OCI-LY7 (cell line): ENCODE results near the gene IRF2BP2. TPM values are rescaled to one million over a fixed set of nuclear protein-coding genes. Genes with fewer than 3 reads are reported as not detected.
"Not testable (repeated sequence)": the region's sequence is repeated elsewhere in the genome, so short reads cannot be mapped to it uniquely, and the experiment has no call there.

ENCODE experiments used
- BruUV-seq: library from RNA; stranded (reverse); fragments of 400-500 nt; replicated peaks from 2 replicates; lab custom pipeline; 2021; lab: Mats Ljungman, UMichigan
- CTCF ChIA-PET: fragments of 300-600 bp; sonication (Branson Sonifier 250); formaldehyde crosslinking; loops from one replicate; lab custom pipeline; 2022; ENCODE audit warnings: antibody characterized with exemption; ENCODE audit not compliant: unreplicated experiment; lab: Charles Lee
- POLR2A ChIA-PET: fragments of 300-600 bp; sonication (Branson Sonifier 250); formaldehyde crosslinking; loops from one replicate; lab custom pipeline; 2022; ENCODE audit warnings: antibody characterized with exemption; lab: Charles Lee
- DNase-seq: peaks from one replicate; pipeline ENCODE4 v3.0.0-alpha.2; 2015; ENCODE audit warnings: low spot score
- H2AFZ ChIP-seq: fragments of 200-600 bp; sonication (generic), shearing (Covaris generic); 2 replicates; pipeline ENCODE4 v1.6.1; 2014; ENCODE audit warnings: mild to moderate bottlenecking, antibody characterized with exemption, low read length, moderate library complexity
- H3K27ac ChIP-seq: fragments of 200-600 bp; sonication (generic); 2 replicates; pipeline ENCODE4 v1.5.1; 2014; ENCODE audit warnings: mixed run types, low read depth, mild to moderate bottlenecking, moderate library complexity, low read length, inconsistent platforms; ENCODE audit not compliant: poor library complexity, severe bottlenecking
- H3K36me3 ChIP-seq: fragments of 200-600 bp; sonication (generic); 2 replicates; pipeline ENCODE4 v1.6.1; 2014; ENCODE audit warnings: mild to moderate bottlenecking, antibody characterized with exemption, low read length, moderate library complexity, mixed read lengths; ENCODE audit not compliant: insufficient read depth
- H3K4me1 ChIP-seq: fragments of 200-600 bp; sonication (generic); 2 replicates; pipeline ENCODE4 v1.5.1; 2014; ENCODE audit warnings: mild to moderate bottlenecking, low read length; ENCODE audit not compliant: insufficient read depth, poor library complexity, severe bottlenecking
- H3K4me2 ChIP-seq: fragments of 200-600 bp; sonication (generic); 2 replicates; pipeline ENCODE4 v1.6.1; 2014; ENCODE audit warnings: mild to moderate bottlenecking, low read length
- H3K4me3 ChIP-seq: fragments of 200-600 bp; sonication (generic); 2 replicates; pipeline ENCODE4 v1.5.1; 2014; ENCODE audit warnings: mild to moderate bottlenecking, low read depth, low read length; ENCODE audit not compliant: poor library complexity, severe bottlenecking
- H3K79me2 ChIP-seq: fragments of 200-600 bp; sonication (generic); 2 replicates; pipeline ENCODE4 v1.6.1; 2016; ENCODE audit warnings: low read depth, mild to moderate bottlenecking, low read length, moderate library complexity, mixed read lengths; ENCODE audit not compliant: insufficient read depth
- H3K9me2 ChIP-seq: fragments of 200-600 bp; sonication (generic); 2 replicates; pipeline ENCODE4 v1.6.1; 2016; ENCODE audit warnings: mild to moderate bottlenecking, low read length, mixed read lengths; ENCODE audit not compliant: insufficient read depth
- H3K9me3 ChIP-seq: fragments of 200-600 bp; sonication (generic); 2 replicates; pipeline ENCODE4 v1.6.1; 2014; ENCODE audit warnings: mild to moderate bottlenecking, mixed run types, low read length, mixed read lengths
- H4K20me1 ChIP-seq: fragments of 200-600 bp; sonication (generic); 2 replicates; pipeline ENCODE4 v1.6.1; 2014; ENCODE audit warnings: mild to moderate bottlenecking, antibody characterized with exemption, low read length, moderate library complexity, mixed read lengths; ENCODE audit not compliant: insufficient read depth
- EZH2phosphoT487 ChIP-seq: fragments of 200-600 bp; sonication (generic); IDR thresholded peaks from 2 replicates; pipeline ENCODE4 v1.6.1; 2018; ENCODE audit warnings: low read depth, borderline replicate concordance, mild to moderate bottlenecking, mixed run types, antibody characterized with exemption, low read length, moderate library complexity, mixed read lengths
- intact Hi-C: fragments of 100-400 bp; cut with micrococcal nuclease; formaldehyde crosslinking; loops from one replicate; pipeline ENCODE4 v1.10.0; 2022; ENCODE audit not compliant: unreplicated experiment
- total RNA-seq, 2 experiments: library from RNA; depleted of rRNA in 1 of 2; stranded (reverse); fragments of >200 nt in 1 of 2; shearing (Covaris generic) in 1 of 2; gene quantifications; 2 replicates each; pipeline ENCODE4 v1.2.3, GENCODE V29; 2014 to 2022
- TF ChIP-seq, protein P1 (sequence below): fragments of 200-600 bp; sonication (generic); conservative IDR thresholded peaks from 2 replicates; pipeline ENCODE4 v1.5.1; 2014; ENCODE audit warnings: mild to moderate bottlenecking, antibody characterized with exemption, low read length, moderate library complexity, mixed read lengths

IRF2BP2 gene
- total RNA-seq, 2 experiments from 2014 or later: 40.6 to 65.9 TPM

DNA sequence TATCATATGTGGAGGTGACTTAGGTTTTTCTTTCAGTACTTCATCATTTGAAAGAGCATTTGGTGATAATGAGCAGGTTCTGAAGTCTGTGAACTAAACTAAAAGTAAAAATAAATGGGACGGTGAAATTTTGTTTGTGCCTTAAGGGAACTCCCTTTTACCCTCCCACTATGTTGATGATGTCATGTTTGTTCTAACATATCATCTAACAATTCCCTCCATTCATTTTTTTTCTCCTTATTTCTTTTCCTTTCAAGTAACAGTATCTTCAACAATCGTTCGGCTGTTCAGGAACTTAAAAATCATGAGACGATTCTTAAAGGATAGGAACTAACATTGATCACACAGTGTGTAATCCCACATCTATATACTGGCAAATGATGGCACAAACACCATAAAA is 30.0 kb upstream of the IRF2BP2 start:
- H3K4me2 ChIP-seq: no peak overlapping the region
- H3K9me3 ChIP-seq: no peaks in the 10 kb centered on the region
- no peaks in the 10 kb centered on the region for H3K36me3 ChIP-seq
- CTCF ChIA-PET: no interaction called here
- no peaks in the 10 kb centered on the region for H3K9me2 ChIP-seq
- no peaks in the 10 kb centered on the region for H3K79me2 ChIP-seq
- no peak overlapping the region for H3K27ac ChIP-seq
- DNase-seq: no peak
- intact Hi-C loops: no loop called here
- no peak overlapping the region for H3K4me3 ChIP-seq
- TF ChIP-seq, protein P1, sequence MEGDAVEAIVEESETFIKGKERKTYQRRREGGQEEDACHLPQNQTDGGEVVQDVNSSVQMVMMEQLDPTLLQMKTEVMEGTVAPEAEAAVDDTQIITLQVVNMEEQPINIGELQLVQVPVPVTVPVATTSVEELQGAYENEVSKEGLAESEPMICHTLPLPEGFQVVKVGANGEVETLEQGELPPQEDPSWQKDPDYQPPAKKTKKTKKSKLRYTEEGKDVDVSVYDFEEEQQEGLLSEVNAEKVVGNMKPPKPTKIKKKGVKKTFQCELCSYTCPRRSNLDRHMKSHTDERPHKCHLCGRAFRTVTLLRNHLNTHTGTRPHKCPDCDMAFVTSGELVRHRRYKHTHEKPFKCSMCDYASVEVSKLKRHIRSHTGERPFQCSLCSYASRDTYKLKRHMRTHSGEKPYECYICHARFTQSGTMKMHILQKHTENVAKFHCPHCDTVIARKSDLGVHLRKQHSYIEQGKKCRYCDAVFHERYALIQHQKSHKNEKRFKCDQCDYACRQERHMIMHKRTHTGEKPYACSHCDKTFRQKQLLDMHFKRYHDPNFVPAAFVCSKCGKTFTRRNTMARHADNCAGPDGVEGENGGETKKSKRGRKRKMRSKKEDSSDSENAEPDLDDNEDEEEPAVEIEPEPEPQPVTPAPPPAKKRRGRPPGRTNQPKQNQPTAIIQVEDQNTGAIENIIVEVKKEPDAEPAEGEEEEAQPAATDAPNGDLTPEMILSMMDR: no peak
- TF ChIP-seq EZH2phosphoT487: no peak
- H4K20me1 ChIP-seq: no peaks in the 10 kb centered on the region
- H3K4me1 ChIP-seq: no peaks in the 10 kb centered on the region
- H2AFZ ChIP-seq: no peak overlapping the region
- POLR2A ChIA-PET: no interaction called here
- BruUV-seq: no TSS peak

DNA sequence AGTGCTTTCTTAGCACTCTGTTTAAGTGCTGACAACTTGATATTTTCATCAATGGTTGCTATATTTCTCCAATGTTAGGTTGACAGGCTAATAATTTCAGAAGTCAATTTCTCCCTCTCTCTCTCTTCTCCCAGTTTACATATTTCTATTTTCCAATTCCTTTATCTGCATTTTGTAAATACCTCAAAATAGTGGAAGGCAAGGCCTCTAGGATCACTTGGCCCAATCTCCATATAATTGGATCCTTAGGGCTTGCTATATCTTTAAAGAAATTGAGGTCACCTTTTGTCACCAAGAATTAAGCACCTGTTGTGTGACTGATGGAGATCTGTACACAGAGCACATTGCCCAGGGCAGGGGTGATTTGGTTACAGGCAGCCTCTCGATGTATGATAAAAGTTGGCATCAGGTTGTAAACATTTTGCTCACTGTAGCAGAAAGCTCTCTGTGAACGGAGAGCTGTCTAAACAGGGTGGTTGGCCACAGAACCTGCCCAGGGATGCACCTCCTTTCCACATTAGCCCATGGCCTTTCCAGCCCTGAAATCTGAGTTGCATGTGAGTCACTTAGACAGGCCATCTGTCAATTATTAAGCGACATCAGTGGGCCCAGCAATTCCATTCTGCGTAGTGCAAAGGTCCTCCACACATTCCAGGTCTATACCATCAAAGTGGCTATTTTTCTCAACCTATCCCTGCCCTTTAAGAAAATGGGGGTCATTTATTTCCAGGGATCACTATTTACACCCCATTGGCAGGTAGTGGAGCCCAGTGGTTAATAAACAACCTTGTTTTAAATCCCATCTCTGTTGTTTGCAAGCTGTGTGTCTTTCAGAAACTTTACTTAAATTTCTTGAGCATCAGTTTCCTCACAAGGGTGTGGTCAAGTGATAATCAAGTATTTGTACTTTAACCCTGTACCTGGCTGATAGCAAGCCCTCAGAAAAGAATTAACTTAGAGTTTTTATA is 29.1 kb upstream of the IRF2BP2 start:
- no peaks in the 10 kb centered on the region for H3K36me3 ChIP-seq
- H3K9me2 ChIP-seq: no peaks in the 10 kb centered on the region
- H3K4me3 ChIP-seq: no peak overlapping the region
- no peaks in the 10 kb centered on the region for H3K79me2 ChIP-seq
- H3K4me2 ChIP-seq: no peak overlapping the region
- TF ChIP-seq, protein P1: no peak
- no peak for TF ChIP-seq EZH2phosphoT487
- CTCF ChIA-PET: no interaction called here
- no peak for DNase-seq
- H3K4me1 ChIP-seq: no peaks in the 10 kb centered on the region
- no peak overlapping the region for H3K27ac ChIP-seq
- H3K9me3 ChIP-seq: no peaks in the 10 kb centered on the region
- H4K20me1 ChIP-seq: no peaks in the 10 kb centered on the region
- no peak overlapping the region for H2AFZ ChIP-seq
- intact Hi-C loops: no loop called here
- POLR2A ChIA-PET: no interaction called here
- BruUV-seq: no TSS peak

DNA sequence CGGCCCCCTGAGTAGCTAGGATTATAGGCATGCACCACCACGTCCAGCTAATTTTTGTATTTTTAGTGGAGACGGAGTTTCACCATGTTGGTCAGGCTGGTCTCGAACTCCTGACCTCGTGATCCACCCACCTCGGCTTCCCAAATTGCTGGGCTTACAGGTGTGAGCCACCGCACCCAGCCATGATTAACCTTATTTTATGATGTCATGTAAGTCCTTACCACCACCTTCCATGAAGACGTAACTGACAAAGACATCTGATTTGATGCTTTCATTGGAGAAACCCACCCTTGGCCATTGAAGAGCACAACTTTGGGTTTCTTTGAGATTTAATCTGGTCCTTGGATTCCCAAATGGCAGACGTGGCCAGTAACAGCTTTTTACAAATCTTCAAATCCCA is 24.9 kb upstream of the IRF2BP2 start:
- POLR2A ChIA-PET: interaction anchor here (0.7 kb wide), 1 partner anchor 22 kb away, joined by 3 read pairs; no protein-coding TSS in a partner anchor

More for the DNA sequence above, 24.9 kb upstream of the IRF2BP2 start:
- H3K4me1 ChIP-seq, H3K4me2 ChIP-seq, H3K36me3 ChIP-seq, H3K79me2 ChIP-seq, H4K20me1 ChIP-seq, H2AFZ ChIP-seq, H3K9me2 ChIP-seq, H3K27ac ChIP-seq, intact Hi-C loops, H3K4me3 ChIP-seq, DNase-seq, CTCF ChIA-PET, H3K9me3 ChIP-seq, BruUV-seq: not testable (repeated sequence)
